HepG2 (cell line): ENCODE results near the gene TAF11L2. TPM values are rescaled to one million over a fixed set of nuclear protein-coding genes. Genes with fewer than 3 reads are reported as not detected.

Experiments
- ATAC-seq: fragments of 200-7000 bp; cut with Tn5 transposase; 3 replicates; pipeline ENCODE4 v1.9.1; 2020; ENCODE audit warnings: mild to moderate bottlenecking, moderate library complexity
- BruUV-seq: library from RNA; stranded (reverse); fragments of 400-500 nt; replicated peaks from 2 replicates; lab custom pipeline; 2021; lab: Mats Ljungman, UMichigan
- CTCF ChIA-PET: fragments of 300-600 bp; formaldehyde crosslinking; extraction: SDS; loops from one replicate; lab custom pipeline; 2021; ENCODE audit warnings: low total read pairs, inconsistent platforms, low intra/inter-chr PET ratio; lab: Yijun Ruan, JAX
- POLR2A ChIA-PET: fragments of 350-600 bp; sonication (Branson Sonifier 250); formaldehyde crosslinking; loops from one replicate; lab custom pipeline; 2020; ENCODE audit warnings: antibody characterized with exemption, inconsistent platforms; lab: Yijun Ruan, JAX
- DNase-seq: peaks from one replicate; pipeline ENCODE4 v3.0.0-alpha.2; 2015; ENCODE audit warnings: low spot score
- FAIRE-seq: peaks from 3 replicates; lab custom pipeline; 2011; peaks lifted over from hg19 to GRCh38; lab: Jason Lieb, UNC
- H2AFZ ChIP-seq: one replicate; pipeline ENCODE4 v1.6.1; 2011; ENCODE audit warnings: low read length, inconsistent platforms
- H3K27ac ChIP-seq: fragments of 300-600 bp; 3 replicates; pipeline ENCODE4 v1.8.0; 2011; ENCODE audit warnings: mixed run types, mild to moderate bottlenecking, mixed read lengths, low read length, inconsistent platforms; ENCODE audit not compliant: insufficient read depth; ENCODE audit errors: extremely low read length
- H3K27me3 ChIP-seq, 2 experiments: fragments of 200-600 bp in 1 of 2; 2 replicates in 1 of 2; 3 replicates in 1 of 2; pipeline versions ENCODE4 v1.6.0 to v1.8.0; 2011; ENCODE audit warnings: low read length in 2 of 2, mild to moderate bottlenecking in 2 of 2, moderate library complexity in 2 of 2, inconsistent platforms in 1 of 2; ENCODE audit not compliant: insufficient read depth in 2 of 2, control insufficient read depth in 1 of 2
- H3K36me3 ChIP-seq, 2 experiments: fragments of 200-600 bp in 1 of 2; replicated peaks in 1 of 2; 2 replicates in 1 of 2; 3 replicates in 1 of 2; pipeline versions ENCODE4 v1.5.1 to v1.8.0; 2011; ENCODE audit warnings: low read length in 2 of 2, inconsistent platforms in 1 of 2; ENCODE audit not compliant: insufficient read depth in 2 of 2, control insufficient read depth in 1 of 2
- H3K4me1 ChIP-seq: 2 replicates; pipeline ENCODE4 v1.5.1; 2012; ENCODE audit warnings: low read length, inconsistent platforms; ENCODE audit not compliant: insufficient read depth
- H3K4me2 ChIP-seq: 2 replicates; pipeline ENCODE4 v1.6.0; 2011; ENCODE audit warnings: low read depth, low read length, inconsistent platforms
- H3K4me3 ChIP-seq, 3 experiments: fragments of 200-600 bp in 1 of 3; sonication (generic), shearing (Covaris generic) in 1 of 3; replicated peaks in 1 of 3; 2 replicates each; pipeline ENCODE4 v1.5.1; 2011 to 2016; ENCODE audit warnings: low read length in 3 of 3, inconsistent platforms in 2 of 3, low read depth in 2 of 3, mild to moderate bottlenecking in 2 of 3, control low read depth in 1 of 3, mixed read lengths in 1 of 3; ENCODE audit not compliant: insufficient read depth in 1 of 3
- H3K79me2 ChIP-seq: one replicate; pipeline ENCODE4 v1.6.1; 2011; ENCODE audit warnings: low read length, inconsistent platforms; ENCODE audit not compliant: insufficient read depth
- H3K9ac ChIP-seq: 2 replicates; pipeline ENCODE4 v1.6.0; 2011; ENCODE audit warnings: mild to moderate bottlenecking, low read depth, low read length, inconsistent platforms; ENCODE audit not compliant: insufficient read depth
- H3K9me3 ChIP-seq: 2 replicates; pipeline ENCODE4 v1.5.1; 2012; ENCODE audit warnings: mild to moderate bottlenecking, low read length
- H4K20me1 ChIP-seq: 2 replicates; pipeline ENCODE4 v1.6.0; 2011; ENCODE audit warnings: inconsistent platforms, mild to moderate bottlenecking, low read length, moderate library complexity; ENCODE audit not compliant: insufficient read depth
- CBX2 ChIP-seq, 2 experiments: fragments of 200-600 bp in 1 of 2; sonication (generic); formaldehyde crosslinking in 1 of 2; IDR thresholded peaks; 2 replicates each; pipeline versions ENCODE4 v1.7.0 to v1.8.1; 2018 to 2022; ENCODE audit warnings: low read depth in 2 of 2, low read length in 1 of 2, mild to moderate bottlenecking in 1 of 2, missing genetic modification reagents in 1 of 2
- FOXJ3 ChIP-seq: sonication (generic); formaldehyde crosslinking; IDR thresholded peaks from 2 replicates; pipeline ENCODE4 v1.4.0; 2020; ENCODE audit warnings: missing genetic modification reagents, mild to moderate bottlenecking, borderline replicate concordance
- KMT2B ChIP-seq: IDR thresholded peaks from 2 replicates; pipeline ENCODE4 v1.6.1; 2016; ENCODE audit warnings: missing genetic modification reagents, missing compliant biosample characterization
- MAF1 ChIP-seq: sonication (generic); formaldehyde crosslinking; IDR thresholded peaks from 2 replicates; pipeline ENCODE4 v1.5.0; 2020; ENCODE audit warnings: missing genetic modification reagents, borderline replicate concordance
- MEIS1 ChIP-seq: sonication (generic); formaldehyde crosslinking; IDR thresholded peaks from 2 replicates; pipeline ENCODE4 v1.9.0; 2021; ENCODE audit warnings: mild to moderate bottlenecking, missing genetic modification reagents, moderate library complexity, borderline replicate concordance
- ZC3H4 ChIP-seq: sonication (generic); formaldehyde crosslinking; IDR thresholded peaks from 2 replicates; pipeline ENCODE4 v1.4.0; 2020; ENCODE audit warnings: missing genetic modification reagents, borderline replicate concordance
- ZNF788 ChIP-seq: sonication (generic); formaldehyde crosslinking; IDR thresholded peaks from 2 replicates; pipeline ENCODE4 v1.5.0; 2020; ENCODE audit warnings: mild to moderate bottlenecking, missing genetic modification reagents, borderline replicate concordance
- WGBS: methylation state at CpG from one replicate; pipeline ENCODE4 v1.1.6; 2017; ENCODE audit warnings: low lambda C conversion rate; 5-methylcytosine and 5-hydroxymethylcytosine counted together
- in situ Hi-C: cut with HindIII; loops from 2 replicates; pipeline ENCODE4 v1.10.0; 2017; ENCODE audit warnings: low pct_unique_long_range_greater_than_20kb; ENCODE audit not compliant: extremely low pct_ligation_motif_present
- intact Hi-C: fragments of 100-400 bp; cut with micrococcal nuclease; formaldehyde crosslinking; loops from one replicate; pipeline ENCODE4 v1.10.0; 2022; ENCODE audit not compliant: unreplicated experiment
- polyA plus RNA-seq, 8 experiments: library from polyadenylated mRNA; depleted of rRNA in 3 of 8; stranded (reverse) in 7 of 8; unstranded in 1 of 8; fragments of >200 nt; fragmentation: Illumina TruSeq in 4 of 8; extraction: Trizol in 4 of 8; gene quantifications; 2 replicates each; pipeline versions ENCODE4 v1.2.1 to v1.2.3, GENCODE V29; 2011 to 2016; ENCODE audit warnings: low read depth in 4 of 8, missing spikeins in 1 of 8, mixed read lengths in 1 of 8; ENCODE audit not compliant: insufficient read depth in 1 of 8
- total RNA-seq, 5 experiments: library from RNA; depleted of rRNA; stranded (reverse); fragments of >200 nt; fragmentation: Illumina TruSeq; extraction: Trizol; gene quantifications; 2 replicates each; pipeline ENCODE4 v1.2.3, GENCODE V29; 2016; ENCODE audit warnings: low read depth in 1 of 5
- TF ChIP-seq, protein P1 (sequence below): sonication (generic); formaldehyde crosslinking; IDR thresholded peaks from 2 replicates; pipeline ENCODE4 v1.5.0; 2020; ENCODE audit warnings: mild to moderate bottlenecking, missing genetic modification reagents, borderline replicate concordance
- TF ChIP-seq, protein P2 (sequence below): sonication (generic); formaldehyde crosslinking; IDR thresholded peaks from 2 replicates; pipeline ENCODE4 v1.4.0; 2020; ENCODE audit warnings: missing genetic modification reagents

The TAF11L2 gene
- total and polyA plus RNA-seq, 2 of the 13 experiments (the other 11 are each of a cell fraction or from before 2014, with no cell fraction given) = not detected

DNA sequence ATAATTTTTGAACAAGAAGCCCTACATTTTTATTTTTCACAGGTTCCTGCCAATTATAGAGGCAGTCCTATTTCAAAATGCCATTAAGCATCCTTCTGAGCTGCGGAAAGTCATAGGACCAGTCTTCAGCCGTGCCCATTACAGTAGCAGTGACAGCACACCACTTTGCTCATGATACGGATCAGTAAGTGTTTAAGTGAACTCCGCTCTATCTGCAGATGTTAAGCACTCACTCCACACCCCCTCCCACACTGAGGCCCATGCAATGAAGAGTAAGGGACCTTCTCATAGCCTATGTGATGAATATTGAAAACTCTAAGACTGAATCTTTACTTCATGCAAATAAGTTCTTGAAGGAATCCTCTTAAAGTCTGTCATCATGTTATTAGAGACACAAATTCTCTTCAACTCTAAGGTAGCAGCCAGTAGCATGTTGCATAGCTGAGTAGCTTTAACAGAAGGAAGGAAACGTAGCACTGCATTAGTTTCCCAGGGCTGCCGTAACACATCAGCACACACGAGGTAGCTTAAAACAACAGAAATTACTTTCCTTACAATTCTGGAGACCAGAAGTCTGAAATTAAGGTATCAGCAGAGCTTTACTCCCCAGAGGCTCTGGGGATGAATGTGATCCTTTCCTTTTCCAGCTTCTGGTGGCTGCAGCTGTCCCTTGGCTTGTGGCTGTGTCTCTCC lies 20.3 kb upstream of the TAF11L2 start (continued):
- TF ChIP-seq, protein P1, sequence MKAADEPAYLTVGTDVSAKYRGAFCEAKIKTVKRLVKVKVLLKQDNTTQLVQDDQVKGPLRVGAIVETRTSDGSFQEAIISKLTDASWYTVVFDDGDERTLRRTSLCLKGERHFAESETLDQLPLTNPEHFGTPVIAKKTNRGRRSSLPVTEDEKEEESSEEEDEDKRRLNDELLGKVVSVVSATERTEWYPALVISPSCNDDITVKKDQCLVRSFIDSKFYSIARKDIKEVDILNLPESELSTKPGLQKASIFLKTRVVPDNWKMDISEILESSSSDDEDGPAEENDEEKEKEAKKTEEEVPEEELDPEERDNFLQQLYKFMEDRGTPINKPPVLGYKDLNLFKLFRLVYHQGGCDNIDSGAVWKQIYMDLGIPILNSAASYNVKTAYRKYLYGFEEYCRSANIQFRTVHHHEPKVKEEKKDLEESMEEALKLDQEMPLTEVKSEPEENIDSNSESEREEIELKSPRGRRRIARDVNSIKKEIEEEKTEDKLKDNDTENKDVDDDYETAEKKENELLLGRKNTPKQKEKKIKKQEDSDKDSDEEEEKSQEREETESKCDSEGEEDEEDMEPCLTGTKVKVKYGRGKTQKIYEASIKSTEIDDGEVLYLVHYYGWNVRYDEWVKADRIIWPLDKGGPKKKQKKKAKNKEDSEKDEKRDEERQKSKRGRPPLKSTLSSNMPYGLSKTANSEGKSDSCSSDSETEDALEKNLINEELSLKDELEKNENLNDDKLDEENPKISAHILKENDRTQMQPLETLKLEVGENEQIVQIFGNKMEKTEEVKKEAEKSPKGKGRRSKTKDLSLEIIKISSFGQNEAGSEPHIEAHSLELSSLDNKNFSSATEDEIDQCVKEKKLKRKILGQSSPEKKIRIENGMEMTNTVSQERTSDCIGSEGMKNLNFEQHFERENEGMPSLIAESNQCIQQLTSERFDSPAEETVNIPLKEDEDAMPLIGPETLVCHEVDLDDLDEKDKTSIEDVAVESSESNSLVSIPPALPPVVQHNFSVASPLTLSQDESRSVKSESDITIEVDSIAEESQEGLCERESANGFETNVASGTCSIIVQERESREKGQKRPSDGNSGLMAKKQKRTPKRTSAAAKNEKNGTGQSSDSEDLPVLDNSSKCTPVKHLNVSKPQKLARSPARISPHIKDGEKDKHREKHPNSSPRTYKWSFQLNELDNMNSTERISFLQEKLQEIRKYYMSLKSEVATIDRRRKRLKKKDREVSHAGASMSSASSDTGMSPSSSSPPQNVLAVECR (CRISPR knock-in tag) = no peak
- TF ChIP-seq FOXJ3 (CRISPR knock-in tag) = no peak

DNA sequence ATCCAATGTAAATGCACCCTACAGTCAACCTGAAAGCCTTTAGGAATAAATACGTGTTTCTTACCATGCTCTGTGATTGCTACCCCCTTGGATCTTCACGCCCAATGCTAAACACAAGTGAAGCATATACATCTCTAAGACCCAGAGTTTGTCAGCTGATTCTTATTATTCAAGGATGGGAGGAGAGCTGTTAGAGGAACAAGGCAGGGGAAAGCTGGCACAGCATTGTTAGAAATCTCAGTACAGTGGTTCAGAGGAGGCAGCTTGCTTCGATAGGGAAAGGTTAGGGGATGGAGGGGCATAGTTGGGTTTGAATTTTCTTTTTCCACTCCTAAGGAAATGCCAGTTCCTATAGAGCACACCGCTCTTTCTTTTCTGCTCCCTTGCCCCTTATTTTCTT lies 16.7 kb upstream of the TAF11L2 start:
- H3K27ac ChIP-seq = no peak overlapping the region
- no peaks in the 10 kb centered on the region for H4K20me1 ChIP-seq
- no peaks in the 10 kb centered on the region; a peak in 1 of 5 replicates for H3K27me3 ChIP-seq
- ATAC-seq = no peak
- in situ Hi-C loops (no loop called here), intact Hi-C loops (no loop called here)
- H3K4me2 ChIP-seq = no peak overlapping the region
- POLR2A ChIA-PET = no interaction called here
- no peak overlapping the region for H3K9ac ChIP-seq
- H3K79me2 ChIP-seq = no peaks in the 10 kb centered on the region
- TF ChIP-seq MAF1 (CRISPR knock-in tag) = no peak
- TF ChIP-seq, protein P2, sequence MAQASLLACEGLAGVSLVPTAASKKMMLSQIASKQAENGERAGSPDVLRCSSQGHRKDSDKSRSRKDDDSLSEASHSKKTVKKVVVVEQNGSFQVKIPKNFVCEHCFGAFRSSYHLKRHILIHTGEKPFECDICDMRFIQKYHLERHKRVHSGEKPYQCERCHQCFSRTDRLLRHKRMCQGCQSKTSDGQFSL (CRISPR knock-in tag) = no peak
- no peak for TF ChIP-seq ZC3H4
- no peak for TF ChIP-seq KMT2B (CRISPR knock-in tag)
- TF ChIP-seq CBX2 (IDR thresholded peaks at IDR 0.05; ENCODE audit: low read depth, low read length) = no peak
- no peak for TF ChIP-seq CBX2 (CRISPR knock-in tag; IDR thresholded peaks at IDR 0.05; ENCODE audit: low read depth)
- no peak for TF ChIP-seq MEIS1 (CRISPR knock-in tag)
- no peak for TF ChIP-seq ZNF788 (CRISPR knock-in tag)
- FAIRE-seq = no peak
- H3K4me1 ChIP-seq = no peaks in the 10 kb centered on the region
- CTCF ChIA-PET = no interaction called here
- 22% methylated on average over 4 of the region's 4 CpGs for WGBS
- H2AFZ ChIP-seq = no peak overlapping the region
- no TSS peak for BruUV-seq
- no peaks in the 10 kb centered on the region for H3K36me3 ChIP-seq
- DNase-seq = no peak
- H3K4me3 ChIP-seq = no peak overlapping the region
- H3K9me3 ChIP-seq = no peaks in the 10 kb centered on the region
